Measurements from ENCODE around the gene EPHB2. TPM values are rescaled to one million over a fixed set of nuclear protein-coding genes. Genes with fewer than 3 reads are reported as not detected.
"Not testable (repeated sequence)": the region's sequence is repeated elsewhere in the genome, so short reads cannot be mapped to it uniquely, and the experiment has no call there.

EPHB2 gene
- total and polyA plus RNA-seq, 2 of the 4 experiments (the other 2 are of a cell fraction), result 52.3 to 58.8 TPM

DNA sequence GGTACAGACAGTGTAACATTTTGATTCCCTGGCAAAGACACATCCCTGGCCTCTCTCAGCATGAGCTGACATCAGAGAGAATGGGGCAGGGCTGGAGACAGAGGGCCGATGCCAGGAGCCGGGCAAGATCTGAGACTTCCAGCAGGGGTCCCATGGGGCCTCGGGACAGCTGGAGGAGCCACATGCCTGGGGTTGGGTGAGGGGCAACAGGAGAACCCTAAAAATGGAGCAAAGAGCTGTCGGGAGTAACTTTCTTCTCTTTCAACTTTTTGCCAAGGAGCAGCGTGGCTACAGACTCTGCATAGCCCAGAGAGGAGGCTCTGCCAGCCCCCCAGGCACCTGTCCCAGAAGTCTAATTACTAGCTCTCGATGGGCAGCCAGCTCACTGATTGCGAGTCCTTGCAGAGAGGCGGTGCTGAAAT lies 131.2 kb downstream of the EPHB2 start:
- no peak overlapping the region for H3K23ac ChIP-seq (ENCODE audit: low read depth, low read length)
- peaks cover 21 to 39% of the 10 kb centered on the region in 2 experiments; a peak in 2 of 4 replicates for H3K79me1 ChIP-seq (ENCODE audit: low read depth in 1 of 2, low read length in 2 of 2)
- no peak overlapping the region for H3K27ac ChIP-seq (ENCODE audit: insufficient read depth, low read length)
- H2BK20ac ChIP-seq (ENCODE audit: low read depth, low read length), result no peak overlapping the region
- WGBS, 2 experiments (ENCODE audit: extremely low coverage in 2 of 2, insufficient read length in 1 of 2), result 80% methylated on average over 1 of the region's 8 CpGs; no CpG with 5 or more reads in 1 of the 2 experiments
- no peaks in the 10 kb centered on the region for H3K9me3 ChIP-seq (ENCODE audit: control insufficient read depth, insufficient read depth, low read length)
- dilution Hi-C loops (cut with HindIII; ENCODE audit: low sequenced_read_pairs, unreplicated experiment), result no loop called here
- H3K4me2 ChIP-seq (ENCODE audit: low read depth, low read length), result no peak overlapping the region
- no peak overlapping the region for H2BK15ac ChIP-seq (ENCODE audit: low read depth, low read length)
- no peak overlapping the region for H4K8ac ChIP-seq (ENCODE audit: low read depth in 2 of 2, low read length in 2 of 2)
- no peak overlapping the region for H2AK9ac ChIP-seq (replicated peaks; ENCODE audit: low read depth, low read length, poor library complexity)
- no peak overlapping the region for H3K4me3 ChIP-seq (ENCODE audit: insufficient read depth, low read depth, low read length)
- no peak overlapping the region for H4K91ac ChIP-seq (ENCODE audit: insufficient read depth, low read depth, low read length)
- intact Hi-C loops (cut with micrococcal nuclease), result no loop called here
- no peak overlapping the region for H2AFZ ChIP-seq (replicated peaks; ENCODE audit: low read length, poor library complexity)
- ChIA-PET CTCF (no interaction called here), POLR2A (ENCODE audit: unreplicated experiment) (no interaction called here)
- H3K18ac ChIP-seq (ENCODE audit: low read depth, low read length), result no peak overlapping the region
- no peak overlapping the region for H3K14ac ChIP-seq (replicated peaks; ENCODE audit: low read depth, low read length)
- no peak for ATAC-seq (ENCODE audit: low read depth)
- H3K27me3 ChIP-seq (ENCODE audit: control insufficient read depth, insufficient read depth, low read length), result no peaks in the 10 kb centered on the region
- H2AK5ac ChIP-seq (ENCODE audit: low read depth, low read length), result no peak overlapping the region
- peaks cover 14% of the 10 kb centered on the region; the same call in 1 of the 2 replicates for H4K20me1 ChIP-seq (ENCODE audit: insufficient read depth, low read length)
- no peak overlapping the region for H4K5ac ChIP-seq (ENCODE audit: low read depth, low read length)
- H3K56ac ChIP-seq (ENCODE audit: extremely low read depth, insufficient read depth, low read length), result no peak overlapping the region
- no TSS peak for BruUV-seq (replicated peaks)
- in situ Hi-C loops (cut with MboI; ENCODE audit: low sequenced_read_pairs), result no loop called here
- peaks cover 3% of the 10 kb centered on the region; the same call in 1 of the 2 replicates for H3K36me3 ChIP-seq (ENCODE audit: control insufficient read depth, insufficient read depth, low read length)
- no peak for DNase-seq
- no peak overlapping the region for H2BK120ac ChIP-seq (ENCODE audit: low read depth, low read length)
- H2BK5ac ChIP-seq (ENCODE audit: low read depth, low read length, poor library complexity, severe bottlenecking), result no peak overlapping the region
- H3K9me1 ChIP-seq (ENCODE audit: insufficient read depth, low read length), result peaks cover 4% of the 10 kb centered on the region; the same call in 1 of the 2 replicates
- H3K4ac ChIP-seq (ENCODE audit: low read depth, low read length), result no peak overlapping the region
- TF ChIP-seq RCOR1 (IDR thresholded peaks at IDR 0.05; ENCODE audit: insufficient replicate concordance, low read length) (no peak), NFE2L2 (IDR thresholded peaks at IDR 0.05; ENCODE audit: low read depth, low read length) (no peak), POLR2A (IDR thresholded peaks at IDR 0.05; ENCODE audit: low read depth, low read length) (no peak), CEBPB (IDR thresholded peaks at IDR 0.05; ENCODE audit: low read depth, low read length) (no peak), MXI1 (IDR thresholded peaks at IDR 0.05; ENCODE audit: borderline replicate concordance, low read depth, low read length) (no peak), BHLHE40 (IDR thresholded peaks at IDR 0.05; ENCODE audit: low read depth, low read length) (no peak)
- H3K9ac ChIP-seq (ENCODE audit: low read depth, low read length), result no peak overlapping the region
- no peaks in the 10 kb centered on the region for H3K4me1 ChIP-seq (ENCODE audit: control insufficient read depth, insufficient read depth, low read length)

DNA sequence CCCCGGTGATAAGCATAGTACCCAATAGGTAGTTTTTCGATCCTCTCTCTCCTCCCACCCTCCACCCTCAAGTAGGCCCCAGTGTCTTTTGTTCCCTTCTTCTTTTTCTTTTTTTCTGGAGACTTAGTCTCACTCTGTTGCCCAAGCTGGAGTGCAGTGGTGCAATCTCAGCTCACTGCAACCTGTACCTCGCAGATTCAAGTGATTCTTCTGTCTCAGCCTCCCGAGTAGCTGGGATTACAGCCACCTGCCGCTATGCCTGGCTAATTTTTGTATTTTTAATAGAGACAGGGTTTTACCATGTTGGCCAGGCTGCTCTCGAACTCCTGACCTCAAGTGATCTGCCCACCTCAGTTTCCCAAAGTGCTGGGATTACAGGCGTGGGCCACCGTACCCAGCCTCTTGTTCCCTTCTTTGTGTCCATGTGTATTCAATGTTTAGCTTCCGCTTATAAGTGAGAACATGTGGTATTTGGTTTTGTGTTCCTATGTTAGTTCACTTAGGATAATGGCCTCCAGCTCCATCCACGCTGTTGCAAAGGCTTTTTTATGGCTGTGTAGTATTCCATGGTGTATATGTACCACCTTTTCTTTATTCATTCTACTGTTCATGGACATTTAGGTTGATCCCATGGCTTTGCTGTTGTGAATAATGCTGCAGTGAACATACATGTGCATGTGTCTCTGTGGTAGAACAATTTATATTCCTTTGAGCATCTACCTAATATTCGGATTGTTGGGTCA lies 133.0 kb downstream of the EPHB2 start:
- H4K5ac ChIP-seq (ENCODE audit: low read depth, low read length); H4K91ac ChIP-seq (ENCODE audit: insufficient read depth, low read depth, low read length); intact Hi-C loops (cut with micrococcal nuclease); H2AK9ac ChIP-seq (replicated peaks; ENCODE audit: low read depth, low read length, poor library complexity); H2BK5ac ChIP-seq (ENCODE audit: low read depth, low read length, poor library complexity, severe bottlenecking); DNase-seq; H2BK120ac ChIP-seq (ENCODE audit: low read depth, low read length); H3K4ac ChIP-seq (ENCODE audit: low read depth, low read length); in situ Hi-C loops (cut with MboI; ENCODE audit: low sequenced_read_pairs); H4K8ac ChIP-seq (ENCODE audit: low read depth in 2 of 2, low read length in 2 of 2); H2BK20ac ChIP-seq (ENCODE audit: low read depth, low read length); H3K4me2 ChIP-seq (ENCODE audit: low read depth, low read length); H3K36me3 ChIP-seq (ENCODE audit: control insufficient read depth, insufficient read depth, low read length); H3K4me3 ChIP-seq (ENCODE audit: insufficient read depth, low read depth, low read length); H3K18ac ChIP-seq (ENCODE audit: low read depth, low read length); H2AK5ac ChIP-seq (ENCODE audit: low read depth, low read length); H3K27me3 ChIP-seq (ENCODE audit: control insufficient read depth, insufficient read depth, low read length); H3K56ac ChIP-seq (ENCODE audit: extremely low read depth, insufficient read depth, low read length); H3K9me1 ChIP-seq (ENCODE audit: insufficient read depth, low read length); H3K27ac ChIP-seq (ENCODE audit: insufficient read depth, low read length); H3K14ac ChIP-seq (replicated peaks; ENCODE audit: low read depth, low read length); POLR2A ChIA-PET (ENCODE audit: unreplicated experiment); H3K9ac ChIP-seq (ENCODE audit: low read depth, low read length); H2AFZ ChIP-seq (replicated peaks; ENCODE audit: low read length, poor library complexity); H3K9me3 ChIP-seq (ENCODE audit: control insufficient read depth, insufficient read depth, low read length); BruUV-seq (replicated peaks); ATAC-seq (ENCODE audit: low read depth); H3K23ac ChIP-seq (ENCODE audit: low read depth, low read length); dilution Hi-C loops (cut with HindIII; ENCODE audit: low sequenced_read_pairs, unreplicated experiment); H3K4me1 ChIP-seq (ENCODE audit: control insufficient read depth, insufficient read depth, low read length); H2BK15ac ChIP-seq (ENCODE audit: low read depth, low read length): not testable (repeated sequence)
- CTCF ChIA-PET, result interaction anchor here (0.6 kb wide), 1 partner anchor 910 kb away, joined by 3 read pairs; no protein-coding TSS in a partner anchor
- 83% methylated on average over 2 of the region's 11 CpGs; no CpG with 5 or more reads in 1 of the 2 experiments for WGBS, 2 experiments (ENCODE audit: extremely low coverage in 2 of 2, insufficient read length in 1 of 2)
- Histone ChIP-seq H4K20me1 (ENCODE audit: insufficient read depth, low read length) (peaks cover 11% of the 10 kb centered on the region; the same call in 1 of the 2 replicates), H3K79me1 (ENCODE audit: low read depth in 1 of 2, low read length in 2 of 2) (peaks cover 16 to 36% of the 10 kb centered on the region in 2 experiments; a peak in 2 of 4 replicates)

Data from IMR-90 (cell line).